Peyer's patch (tissue), 4 donors: ENCODE results near the gene ZDHHC19. TPM values are rescaled to one million over a fixed set of nuclear protein-coding genes. Genes with fewer than 3 reads are reported as not detected.

Experiments
- DNase-seq, 3 donors: peaks; one replicate each; pipeline ENCODE4 v3.0.0-alpha.2; 2017 to 2019
- H3K27ac ChIP-seq, 4 donors: fragments of 200-600 bp; sonication (generic); one replicate each; pipeline ENCODE4 v1.5.1; 2016 to 2019
- H3K27me3 ChIP-seq, 2 donors: fragments of 200-600 bp; sonication (generic); one replicate each; pipeline ENCODE4 v1.5.1; 2019
- H3K36me3 ChIP-seq, 3 donors: fragments of 200-600 bp; sonication (generic); one replicate each; pipeline ENCODE4 v1.5.1; 2016 to 2019
- H3K4me1 ChIP-seq, 4 donors: fragments of 200-600 bp; sonication (generic); one replicate each; pipeline ENCODE4 v1.5.1; 2016 to 2019
- H3K4me3 ChIP-seq, 4 donors: fragments of 200-600 bp; sonication (generic); 1 replicate in 3 of 4; 2 replicates in 1 of 4; pipeline ENCODE4 v1.5.1; 2016 to 2019; ENCODE audit warnings: mild to moderate bottlenecking in 1 of 4
- H3K9me3 ChIP-seq, 4 donors: fragments of 200-600 bp; sonication (generic); one replicate each; pipeline ENCODE4 v1.5.1; 2016 to 2019; ENCODE audit warnings: mild to moderate bottlenecking in 1 of 4
- POLR2A ChIP-seq, 2 donors: fragments of 450-650 bp; IDR thresholded peaks; one replicate each; pipeline ENCODE4 v1.5.1; 2017; ENCODE audit warnings: antibody characterized with exemption in 2 of 2, mild to moderate bottlenecking in 2 of 2, moderate library complexity in 2 of 2
- total RNA-seq, 4 donors: library from RNA; depleted of rRNA; stranded (reverse); fragments of >200 nt; gene quantifications; one replicate each; pipeline ENCODE4 v1.1.0, GENCODE V29; 2016
- TF ChIP-seq, protein P1 (sequence below), 6 experiments: fragments of 450-650 bp in 4 of 6; fragments of 200-600 bp in 2 of 6; sonication (generic) in 1 of 6; IDR thresholded peaks; one replicate each; pipeline ENCODE4 v1.5.1; 2017 to 2019; ENCODE audit warnings: antibody characterized with exemption in 6 of 6, mild to moderate bottlenecking in 3 of 6, moderate library complexity in 1 of 6

ZDHHC19 gene
- total RNA-seq, result not detected

DNA sequence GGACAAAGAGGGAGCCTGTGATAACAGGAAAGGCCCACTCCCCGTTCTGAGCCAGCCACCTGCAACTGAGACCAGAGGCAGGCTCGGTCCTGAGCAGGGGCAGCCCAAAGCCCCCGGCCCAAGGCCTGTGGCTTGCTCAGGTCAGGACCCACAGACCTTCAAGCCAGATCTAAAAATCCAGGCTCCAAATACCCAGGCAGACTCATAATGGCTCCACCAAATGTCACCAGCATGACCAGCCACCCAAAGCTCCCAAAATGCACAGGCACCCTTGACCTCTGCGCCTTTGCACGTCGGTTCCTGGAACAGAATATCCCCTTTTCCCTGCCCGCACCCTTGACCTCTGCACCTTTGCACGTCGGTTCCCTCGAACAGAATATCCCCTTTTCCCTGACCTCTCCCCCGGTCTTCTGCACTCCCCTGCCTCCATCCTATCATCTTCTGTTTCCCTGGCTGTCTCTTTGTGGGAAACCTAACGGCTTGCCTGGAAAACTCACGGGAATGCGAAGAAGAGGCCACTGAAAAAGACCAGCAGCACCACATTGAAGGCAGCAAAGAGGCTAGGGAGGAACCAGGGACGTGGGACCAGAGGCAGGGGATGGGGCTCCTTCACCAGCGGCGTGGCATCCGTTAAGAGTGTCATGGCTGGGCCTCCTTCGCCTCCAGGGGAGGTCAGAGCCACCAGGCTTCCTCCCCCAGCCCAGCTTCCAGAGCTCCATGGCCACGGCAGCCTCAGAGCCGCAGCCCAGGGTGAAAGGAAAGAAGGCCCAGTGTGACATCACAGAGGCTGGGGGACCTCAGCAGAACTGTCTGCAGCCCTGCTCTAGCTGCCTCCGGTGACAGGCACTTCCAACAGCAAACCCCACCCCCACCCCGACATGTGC, at the start of gene ZDHHC19:
Gene ZDHHC19, minus strand, starts transcription at position 728 of the 884 bp plus-strand sequence. Its CDS starts 85 bp downstream, at position 643.
- DNase-seq, result no peak
- Histone ChIP-seq H3K27ac (no peak within 1 kb of the TSS), H3K27me3 (no peaks in the 10 kb centered on the region), H3K4me1 (peaks cover 0 to 17% (median 0%) of the 10 kb centered on the region in 4 donors), H3K36me3 (no peaks in the 10 kb centered on the region), H3K9me3 (no peaks in the 10 kb centered on the region), H3K4me3 (no peak within 1 kb of the TSS)
- TF ChIP-seq, protein P1, sequence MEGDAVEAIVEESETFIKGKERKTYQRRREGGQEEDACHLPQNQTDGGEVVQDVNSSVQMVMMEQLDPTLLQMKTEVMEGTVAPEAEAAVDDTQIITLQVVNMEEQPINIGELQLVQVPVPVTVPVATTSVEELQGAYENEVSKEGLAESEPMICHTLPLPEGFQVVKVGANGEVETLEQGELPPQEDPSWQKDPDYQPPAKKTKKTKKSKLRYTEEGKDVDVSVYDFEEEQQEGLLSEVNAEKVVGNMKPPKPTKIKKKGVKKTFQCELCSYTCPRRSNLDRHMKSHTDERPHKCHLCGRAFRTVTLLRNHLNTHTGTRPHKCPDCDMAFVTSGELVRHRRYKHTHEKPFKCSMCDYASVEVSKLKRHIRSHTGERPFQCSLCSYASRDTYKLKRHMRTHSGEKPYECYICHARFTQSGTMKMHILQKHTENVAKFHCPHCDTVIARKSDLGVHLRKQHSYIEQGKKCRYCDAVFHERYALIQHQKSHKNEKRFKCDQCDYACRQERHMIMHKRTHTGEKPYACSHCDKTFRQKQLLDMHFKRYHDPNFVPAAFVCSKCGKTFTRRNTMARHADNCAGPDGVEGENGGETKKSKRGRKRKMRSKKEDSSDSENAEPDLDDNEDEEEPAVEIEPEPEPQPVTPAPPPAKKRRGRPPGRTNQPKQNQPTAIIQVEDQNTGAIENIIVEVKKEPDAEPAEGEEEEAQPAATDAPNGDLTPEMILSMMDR (IDR thresholded peaks at IDR 0.05), result no peak
- TF ChIP-seq POLR2A (IDR thresholded peaks at IDR 0.05), result no peak

DNA sequence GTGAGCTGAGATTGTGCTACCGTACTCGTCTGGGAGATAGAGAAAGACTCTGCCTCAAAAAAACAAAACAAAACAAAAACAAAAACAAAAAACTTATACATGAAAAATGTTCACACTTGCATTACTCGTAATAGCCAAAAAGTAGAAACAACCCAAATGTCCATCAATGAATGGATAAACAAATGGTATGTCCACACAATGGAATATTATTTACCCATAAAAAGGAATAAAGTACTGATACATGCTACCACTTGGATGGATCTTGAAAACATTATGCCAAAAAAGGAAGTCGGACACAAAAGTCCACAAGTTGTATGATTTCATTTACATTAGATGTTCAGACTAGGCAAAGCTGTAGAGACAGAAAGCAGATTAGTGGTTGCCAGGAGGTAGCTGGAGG, 49.6 kb upstream of the ZDHHC19 start:
- DNase-seq, result no peak
- Histone ChIP-seq H3K36me3 (peaks cover 0 to 56% (median 0%) of the 10 kb centered on the region in 3 donors), H3K4me3 (no peak overlapping the region), H3K27me3 (no peaks in the 10 kb centered on the region), H3K27ac (no peak overlapping the region), H3K4me1 (no peaks in the 10 kb centered on the region), H3K9me3 (no peaks in the 10 kb centered on the region)
- TF ChIP-seq, protein P1 (IDR thresholded peaks at IDR 0.05), result no peak
- no peak for TF ChIP-seq POLR2A (IDR thresholded peaks at IDR 0.05)

GRCh38 chr3:196255776-196256175, 44.6 kb upstream of the ZDHHC19 start:
- H3K36me3 ChIP-seq, result peaks cover 0 to 45% (median 0%) of the 10 kb centered on the region in 3 donors
- no peak for DNase-seq

DNA sequence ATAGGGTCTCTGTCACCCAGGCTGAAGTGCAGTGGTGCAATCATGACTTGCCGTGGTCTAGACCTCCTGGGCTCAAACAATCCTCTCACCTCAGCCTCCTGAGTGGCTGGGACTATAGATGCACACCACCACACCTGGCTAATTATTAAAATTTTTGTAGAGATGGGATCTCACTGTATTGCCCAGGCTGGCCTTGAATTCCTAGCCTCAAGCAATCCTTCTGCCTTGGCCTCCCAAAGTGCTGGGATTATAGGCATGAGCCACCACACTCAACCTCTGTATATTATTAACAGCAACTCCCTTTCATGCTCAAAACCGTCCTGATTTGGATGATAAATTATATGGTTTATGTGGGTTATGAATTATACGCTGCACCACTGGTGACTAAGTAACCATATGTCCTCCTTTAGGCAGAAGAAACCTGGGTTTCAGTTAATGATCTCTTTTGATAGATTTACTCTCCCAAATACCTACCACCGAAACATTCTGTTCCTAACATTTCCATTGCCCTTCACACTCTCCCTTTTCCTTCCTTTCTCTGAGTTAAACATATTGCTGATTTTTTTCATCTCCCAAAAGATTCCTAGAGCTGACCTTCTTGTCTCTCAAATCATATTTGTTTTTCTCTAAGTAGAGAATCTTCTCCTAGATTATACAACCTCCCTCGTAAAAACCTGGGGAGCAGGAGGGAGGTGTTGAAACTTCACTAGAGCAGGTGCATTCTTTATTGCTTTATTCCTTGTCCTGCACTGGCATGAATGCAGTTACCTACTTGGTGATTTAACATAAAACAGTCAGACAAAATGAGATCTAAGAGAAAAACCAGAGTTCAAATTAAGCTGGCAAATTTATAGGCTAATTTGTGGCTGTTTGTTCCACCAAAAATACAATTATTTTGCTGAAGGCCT, 43.4 kb upstream of the ZDHHC19 start:
- TF ChIP-seq, protein P1 (IDR thresholded peaks at IDR 0.05), result no peak
- TF ChIP-seq POLR2A (IDR thresholded peaks at IDR 0.05), result no peak

More at GRCh38 chr3:196255776-196256175, 44.6 kb upstream of the ZDHHC19 start:
- H3K27ac ChIP-seq, result no peak overlapping the region
- no peaks in the 10 kb centered on the region for H3K9me3 ChIP-seq
- no peak overlapping the region for H3K4me3 ChIP-seq
- TF ChIP-seq, protein P1 (IDR thresholded peaks at IDR 0.05), result no peak
- no peak for TF ChIP-seq POLR2A (IDR thresholded peaks at IDR 0.05)
- no peaks in the 10 kb centered on the region for H3K27me3 ChIP-seq
- H3K4me1 ChIP-seq, result no peaks in the 10 kb centered on the region

GRCh38 chr3:196251918-196252317, 40.7 kb upstream of the ZDHHC19 start:
- peaks cover 0 to 38% (median 0%) of the 10 kb centered on the region in 3 donors for H3K36me3 ChIP-seq
- no peak overlapping the region for H3K4me3 ChIP-seq

More for the DNA sequence above, 43.4 kb upstream of the ZDHHC19 start:
- Histone ChIP-seq H3K27ac (no peak overlapping the region), H3K9me3 (no peaks in the 10 kb centered on the region), H3K4me3 (no peak overlapping the region), H3K4me1 (no peaks in the 10 kb centered on the region), H3K36me3 (peaks cover 0 to 36% (median 0%) of the 10 kb centered on the region in 3 donors), H3K27me3 (no peaks in the 10 kb centered on the region)
- DNase-seq, result no peak

More at GRCh38 chr3:196251918-196252317, 40.7 kb upstream of the ZDHHC19 start:
- Histone ChIP-seq H3K4me1 (no peaks in the 10 kb centered on the region), H3K27me3 (no peaks in the 10 kb centered on the region), H3K9me3 (no peaks in the 10 kb centered on the region), H3K27ac (no peak overlapping the region)
- no peak for DNase-seq
- TF ChIP-seq, protein P1 (IDR thresholded peaks at IDR 0.05), result no peak
- no peak for TF ChIP-seq POLR2A (IDR thresholded peaks at IDR 0.05)
